Tibial artery (tissue), 4 donors: ENCODE results near the gene ZNF613.
"Not testable (repeated sequence)": the region's sequence is repeated elsewhere in the genome, so short reads cannot be mapped to it uniquely, and the experiment has no call there.

Experiments
- DNase-seq, 2 donors: peaks; one replicate each; pipeline ENCODE4 v3.0.0-alpha.2; 2019
- H3K27ac ChIP-seq, 2 donors: fragments of 200-600 bp; sonication (generic) in 1 of 2; 1 replicate in 1 of 2; 2 replicates in 1 of 2; pipeline ENCODE4 v1.5.1; 2018 to 2019; ENCODE audit warnings: mild to moderate bottlenecking in 1 of 2
- H3K27me3 ChIP-seq, 2 donors: fragments of 200-600 bp; sonication (generic) in 1 of 2; one replicate each; pipeline versions ENCODE4 v1.5.1 to v1.6.0; 2016 to 2019
- H3K36me3 ChIP-seq, 3 donors: fragments of 200-600 bp; sonication (generic) in 2 of 3; one replicate each; pipeline ENCODE4 v1.5.1; 2016 to 2019; ENCODE audit warnings: mild to moderate bottlenecking in 2 of 3
- H3K4me1 ChIP-seq, 4 donors: fragments of 200-600 bp; sonication (generic) in 2 of 4; 1 replicate in 3 of 4; 2 replicates in 1 of 4; pipeline ENCODE4 v1.5.1; 2016 to 2019
- H3K4me3 ChIP-seq, 2 donors: fragments of 200-600 bp; sonication (generic) in 1 of 2; 1 replicate in 1 of 2; 2 replicates in 1 of 2; pipeline ENCODE4 v1.5.1; 2018 to 2019; ENCODE audit warnings: mild to moderate bottlenecking in 2 of 2
- H3K9me3 ChIP-seq, 3 donors: fragments of 200-600 bp; sonication (generic) in 1 of 3; one replicate each; pipeline ENCODE4 v1.5.1; 2016 to 2019
- intact Hi-C: fragments of 100-400 bp; cut with DNase I; formaldehyde crosslinking; loops from one replicate; pipeline ENCODE4 v1.15.0; 2023; ENCODE audit warnings: low total_unique reads
- TF ChIP-seq, protein P1 (sequence below), 2 experiments: fragments of 200-600 bp in 1 of 2; fragments of 450-650 bp in 1 of 2; IDR thresholded peaks; one replicate each; pipeline ENCODE4 v1.5.1; 2017 to 2019; ENCODE audit warnings: antibody characterized with exemption in 2 of 2, mild to moderate bottlenecking in 1 of 2, moderate library complexity in 1 of 2

Gene ZNF613

DNA sequence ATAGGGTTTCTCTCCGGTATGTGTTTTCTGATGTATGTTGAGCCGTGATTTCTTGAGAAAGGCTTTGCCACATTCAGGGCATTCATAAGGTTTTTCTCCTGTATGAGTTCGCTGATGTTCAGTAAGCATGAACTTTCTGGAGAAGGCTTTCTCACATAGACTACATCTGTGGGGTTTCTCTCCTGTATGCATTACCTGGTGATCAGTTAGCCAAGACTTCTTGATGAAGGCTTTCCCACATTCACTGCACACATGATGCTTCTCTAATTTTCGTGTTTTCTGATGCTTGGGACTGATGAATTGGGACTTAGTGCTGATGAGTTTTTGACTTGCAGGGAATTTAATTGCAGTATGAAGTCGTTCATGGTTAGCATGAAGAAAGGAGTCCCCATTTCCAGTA is 38.3 kb downstream of the ZNF613 start:
- H3K36me3 ChIP-seq, result peaks cover 95 to 99% (median 96%) of the 10 kb centered on the region in 3 donors
- H3K4me3 ChIP-seq, result no peak overlapping the region
- peaks cover 5 to 100% (median 88%) of the 10 kb centered on the region in 3 donors for H3K9me3 ChIP-seq
- no peak for DNase-seq
- H3K27ac ChIP-seq, result no peak overlapping the region
- no peaks in the 10 kb centered on the region for H3K4me1 ChIP-seq
- intact Hi-C loops, result no loop called here
- TF ChIP-seq, protein P1, sequence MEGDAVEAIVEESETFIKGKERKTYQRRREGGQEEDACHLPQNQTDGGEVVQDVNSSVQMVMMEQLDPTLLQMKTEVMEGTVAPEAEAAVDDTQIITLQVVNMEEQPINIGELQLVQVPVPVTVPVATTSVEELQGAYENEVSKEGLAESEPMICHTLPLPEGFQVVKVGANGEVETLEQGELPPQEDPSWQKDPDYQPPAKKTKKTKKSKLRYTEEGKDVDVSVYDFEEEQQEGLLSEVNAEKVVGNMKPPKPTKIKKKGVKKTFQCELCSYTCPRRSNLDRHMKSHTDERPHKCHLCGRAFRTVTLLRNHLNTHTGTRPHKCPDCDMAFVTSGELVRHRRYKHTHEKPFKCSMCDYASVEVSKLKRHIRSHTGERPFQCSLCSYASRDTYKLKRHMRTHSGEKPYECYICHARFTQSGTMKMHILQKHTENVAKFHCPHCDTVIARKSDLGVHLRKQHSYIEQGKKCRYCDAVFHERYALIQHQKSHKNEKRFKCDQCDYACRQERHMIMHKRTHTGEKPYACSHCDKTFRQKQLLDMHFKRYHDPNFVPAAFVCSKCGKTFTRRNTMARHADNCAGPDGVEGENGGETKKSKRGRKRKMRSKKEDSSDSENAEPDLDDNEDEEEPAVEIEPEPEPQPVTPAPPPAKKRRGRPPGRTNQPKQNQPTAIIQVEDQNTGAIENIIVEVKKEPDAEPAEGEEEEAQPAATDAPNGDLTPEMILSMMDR (IDR thresholded peaks at IDR 0.05), result no peak
- H3K27me3 ChIP-seq, result no peaks in the 10 kb centered on the region

DNA sequence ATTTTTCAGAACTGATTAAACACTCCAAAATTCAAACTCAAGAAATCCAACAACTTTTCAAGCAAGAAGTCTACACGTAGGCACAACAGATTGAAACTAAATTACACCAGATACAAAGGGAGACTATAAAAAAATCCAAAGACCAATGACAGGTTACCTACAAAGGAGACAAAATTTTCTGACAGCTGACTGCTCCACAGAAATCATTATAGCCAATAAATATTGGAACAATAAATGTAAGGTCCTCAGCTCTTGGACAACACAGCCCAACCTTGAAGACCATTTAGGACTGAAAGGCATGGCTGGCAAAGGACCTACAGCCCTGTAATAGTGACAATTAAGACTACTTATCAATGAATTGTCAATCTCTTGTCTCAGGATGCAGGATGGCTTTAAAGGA is 43.4 kb downstream of the ZNF613 start:
- intact Hi-C loops, result no loop called here
- Histone ChIP-seq H3K27ac (no peak overlapping the region), H3K36me3 (peaks cover 97 to 100% (median 100%) of the 10 kb centered on the region in 3 donors), H3K27me3 (no peaks in the 10 kb centered on the region), H3K4me3 (no peak overlapping the region), H3K4me1 (no peaks in the 10 kb centered on the region), H3K9me3 (peaks cover 7 to 100% (median 94%) of the 10 kb centered on the region in 3 donors)
- DNase-seq, result no peak
- TF ChIP-seq, protein P1 (IDR thresholded peaks at IDR 0.05), result no peak

DNA sequence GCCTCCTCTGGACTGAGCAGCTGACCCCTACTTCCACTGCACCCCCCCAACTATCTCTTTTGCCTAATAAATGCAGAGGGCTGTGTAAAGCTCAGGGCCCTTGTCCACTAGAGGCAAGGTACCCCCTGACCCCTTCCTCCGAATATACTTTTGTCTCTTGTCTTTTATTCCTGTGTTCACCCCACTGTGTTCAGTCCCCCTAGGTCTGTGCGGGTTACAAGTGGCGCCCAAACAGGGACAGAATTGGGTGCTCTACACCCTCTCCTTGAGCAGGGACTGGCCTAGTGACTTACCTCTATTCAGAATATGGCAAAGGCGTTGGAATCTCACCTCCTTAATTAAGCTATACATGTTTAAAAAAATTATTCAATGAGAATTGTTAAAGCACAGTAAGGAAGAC is 44.4 kb downstream of the ZNF613 start:
- H3K27me3 ChIP-seq, result no peaks in the 10 kb centered on the region
- H3K4me1 ChIP-seq, result no peaks in the 10 kb centered on the region
- no peak overlapping the region for H3K4me3 ChIP-seq
- H3K9me3 ChIP-seq, result peaks cover 7 to 100% (median 95%) of the 10 kb centered on the region in 3 donors
- H3K36me3 ChIP-seq, result peaks cover 89 to 100% (median 99%) of the 10 kb centered on the region in 3 donors
- intact Hi-C loops, result no loop called here
- H3K27ac ChIP-seq, result no peak overlapping the region
- TF ChIP-seq, protein P1 (IDR thresholded peaks at IDR 0.05), result no peak
- DNase-seq, result no peak

DNA sequence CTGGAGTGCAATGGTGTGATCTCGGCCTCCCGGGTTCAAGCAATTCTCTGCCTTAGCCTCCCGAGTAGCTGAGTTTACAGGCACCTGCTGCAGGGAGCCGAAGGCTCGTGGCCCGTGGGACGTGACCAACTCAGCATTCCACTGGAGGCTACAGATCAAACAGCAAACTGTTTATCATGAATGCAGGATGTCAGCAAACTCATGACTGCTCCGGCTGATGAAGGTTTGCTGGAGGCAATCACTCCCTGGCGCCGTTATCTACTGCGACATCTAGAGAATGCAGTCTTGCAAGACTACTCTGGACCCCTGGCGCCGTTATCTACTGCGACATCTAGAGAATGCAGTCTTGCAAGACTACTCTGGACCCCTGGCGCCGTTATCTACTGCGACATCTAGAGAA is 48.5 kb downstream of the ZNF613 start:
- H3K27ac ChIP-seq, intact Hi-C loops, H3K27me3 ChIP-seq, H3K4me3 ChIP-seq, H3K4me1 ChIP-seq, DNase-seq: not testable (repeated sequence)
- H3K36me3 ChIP-seq, result peaks cover 84 to 100% (median 99%) of the 10 kb centered on the region in 3 donors
- peaks cover 0 to 99% (median 87%) of the 10 kb centered on the region in 3 donors for H3K9me3 ChIP-seq

DNA sequence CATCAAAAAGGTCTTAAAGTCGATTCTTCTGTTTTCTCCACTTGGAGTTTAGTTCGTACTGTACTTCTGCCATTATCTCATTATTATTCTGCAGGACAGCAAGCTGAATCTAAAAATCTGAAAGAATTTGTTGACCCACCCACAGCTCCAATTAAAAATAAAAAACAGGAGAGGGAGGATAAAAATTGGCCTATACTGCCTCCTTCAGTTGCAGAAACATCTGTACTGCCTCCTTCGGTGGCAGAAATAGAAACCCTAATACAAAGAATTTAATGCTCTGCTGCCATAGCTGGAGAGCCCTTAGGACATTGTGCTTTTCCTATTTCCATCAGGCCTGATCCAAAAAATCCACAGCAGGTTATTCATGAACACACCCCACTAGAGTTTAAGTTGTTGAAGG is 49.6 kb downstream of the ZNF613 start:
- Histone ChIP-seq H3K36me3 (peaks cover 83 to 99% (median 99%) of the 10 kb centered on the region in 3 donors), H3K4me1 (no peaks in the 10 kb centered on the region), H3K9me3 (peaks cover 0 to 97% (median 85%) of the 10 kb centered on the region in 3 donors), H3K27me3 (no peaks in the 10 kb centered on the region), H3K27ac (no peak overlapping the region), H3K4me3 (no peak overlapping the region)
- TF ChIP-seq, protein P1 (IDR thresholded peaks at IDR 0.05), result no peak
- DNase-seq, result no peak
- intact Hi-C loops, result no loop called here

DNA sequence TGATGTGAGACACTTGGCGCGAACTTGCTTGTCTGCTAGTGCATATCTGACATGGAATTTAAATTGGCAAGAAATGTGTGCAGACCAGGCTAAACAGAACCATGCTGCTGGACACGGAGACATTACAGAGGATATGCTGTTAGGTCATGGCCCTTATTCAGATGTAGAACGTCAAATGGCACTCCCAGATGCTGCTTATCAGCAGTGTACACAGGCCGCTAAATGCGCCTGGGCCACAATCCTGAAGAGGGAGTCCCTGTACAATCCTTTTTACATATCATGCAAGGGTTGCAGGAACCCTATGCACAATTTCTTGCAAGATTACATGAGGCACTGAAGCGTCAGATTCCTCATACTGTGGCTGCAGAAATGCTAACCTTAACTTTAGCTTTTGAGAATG is 50.1 kb downstream of the ZNF613 start:
- no peaks in the 10 kb centered on the region for H3K27me3 ChIP-seq
- H3K36me3 ChIP-seq, result peaks cover 78 to 96% (median 94%) of the 10 kb centered on the region in 3 donors
- H3K4me3 ChIP-seq, result no peak overlapping the region
- H3K9me3 ChIP-seq, result peaks cover 0 to 96% (median 84%) of the 10 kb centered on the region in 3 donors
- H3K27ac ChIP-seq, result no peak overlapping the region
- TF ChIP-seq, protein P1 (IDR thresholded peaks at IDR 0.05), result no peak
- DNase-seq, result no peak
- no peaks in the 10 kb centered on the region for H3K4me1 ChIP-seq
- intact Hi-C loops, result no loop called here
